SK-N-SH (cell line): ENCODE measurements around the gene SNTG2.

ENCODE experiments used
- POLR2AphosphoS5 ChIP-seq: IDR thresholded peaks from 2 replicates; pipeline ENCODE4 v1.6.1; 2012; ENCODE audit warnings: low read depth, low read length
- RXRA ChIP-seq: IDR thresholded peaks from 2 replicates; pipeline ENCODE4 v1.4.0; 2012; ENCODE audit warnings: low read depth, mild to moderate bottlenecking, borderline replicate concordance
- TCF12 ChIP-seq: IDR thresholded peaks from 2 replicates; pipeline ENCODE4 v1.4.0; 2012
- TF ChIP-seq, protein P1 (sequence below): fragments of 200-600 bp; sonication (generic); IDR thresholded peaks from 2 replicates; pipeline ENCODE4 v1.6.1; 2017; ENCODE audit warnings: antibody characterized with exemption, mild to moderate bottlenecking, moderate library complexity

DNA sequence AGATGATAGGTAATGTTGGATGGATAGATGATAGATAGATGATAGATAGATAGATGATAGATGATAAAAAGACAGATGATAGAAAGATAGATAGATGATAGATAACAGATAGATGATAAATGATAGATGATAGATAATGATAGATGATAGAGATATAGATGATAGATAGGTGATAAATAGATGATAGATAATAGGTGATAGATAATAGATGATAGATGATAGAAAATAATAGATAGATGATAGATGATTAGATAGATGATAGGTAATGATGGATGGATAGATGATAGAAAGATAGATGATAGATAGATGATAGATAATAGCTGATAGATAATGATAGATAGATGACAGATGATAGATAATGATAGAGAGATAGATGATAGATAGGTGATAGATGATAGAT, 31.0 kb upstream of the SNTG2 start:
- TF ChIP-seq, protein P1, sequence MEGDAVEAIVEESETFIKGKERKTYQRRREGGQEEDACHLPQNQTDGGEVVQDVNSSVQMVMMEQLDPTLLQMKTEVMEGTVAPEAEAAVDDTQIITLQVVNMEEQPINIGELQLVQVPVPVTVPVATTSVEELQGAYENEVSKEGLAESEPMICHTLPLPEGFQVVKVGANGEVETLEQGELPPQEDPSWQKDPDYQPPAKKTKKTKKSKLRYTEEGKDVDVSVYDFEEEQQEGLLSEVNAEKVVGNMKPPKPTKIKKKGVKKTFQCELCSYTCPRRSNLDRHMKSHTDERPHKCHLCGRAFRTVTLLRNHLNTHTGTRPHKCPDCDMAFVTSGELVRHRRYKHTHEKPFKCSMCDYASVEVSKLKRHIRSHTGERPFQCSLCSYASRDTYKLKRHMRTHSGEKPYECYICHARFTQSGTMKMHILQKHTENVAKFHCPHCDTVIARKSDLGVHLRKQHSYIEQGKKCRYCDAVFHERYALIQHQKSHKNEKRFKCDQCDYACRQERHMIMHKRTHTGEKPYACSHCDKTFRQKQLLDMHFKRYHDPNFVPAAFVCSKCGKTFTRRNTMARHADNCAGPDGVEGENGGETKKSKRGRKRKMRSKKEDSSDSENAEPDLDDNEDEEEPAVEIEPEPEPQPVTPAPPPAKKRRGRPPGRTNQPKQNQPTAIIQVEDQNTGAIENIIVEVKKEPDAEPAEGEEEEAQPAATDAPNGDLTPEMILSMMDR = no peak
- no peak for TF ChIP-seq TCF12
- TF ChIP-seq POLR2AphosphoS5 = no peak
- no peak for TF ChIP-seq RXRA
